NCI-H1092 treated with DMSO at 0.1 percent for 48 hours (cell line): ENCODE results near the gene MRPL36.

Experiments
- DNase-seq: peaks from one replicate; lab custom pipeline; 2025; lab: John Stamatoyannopoulos, UW

MRPL36 gene

GRCh38 chr5:1781726-1782384 lies 17.8 kb downstream of the MRPL36 start:
- DNase-seq: no peak

GRCh38 chr5:1781107-1781506 lies 18.5 kb downstream of the MRPL36 start:
- DNase-seq: no peak

GRCh38 chr5:1780614-1780930 lies 19.1 kb downstream of the MRPL36 start:
- DNase-seq: no peak

GRCh38 chr5:1779782-1780613 lies 19.6 kb downstream of the MRPL36 start:
- no peak for DNase-seq

- DNase-seq: no peak
These were observed 20.5 kb downstream of the MRPL36 start for GRCh38 chr5:1779021-1779680.

- no peak for DNase-seq
These were observed 21.3 kb downstream of the MRPL36 start for GRCh38 chr5:1778138-1779020.

GRCh38 chr5:1777281-1778137 lies 22.1 kb downstream of the MRPL36 start:
- no peak for DNase-seq

- DNase-seq: no peak
These were observed 22.8 kb downstream of the MRPL36 start for GRCh38 chr5:1776831-1777230.

- DNase-seq: no peak
These were observed 27.0 kb downstream of the MRPL36 start for GRCh38 chr5:1772634-1773033.

GRCh38 chr5:1771149-1772065 lies 28.2 kb downstream of the MRPL36 start:
- no peak for DNase-seq

GRCh38 chr5:1770443-1770802 lies 29.2 kb downstream of the MRPL36 start:
- no peak for DNase-seq

- no peak for DNase-seq
These were observed 29.7 kb downstream of the MRPL36 start for GRCh38 chr5:1769752-1770442.

GRCh38 chr5:1769017-1769640 lies 30.5 kb downstream of the MRPL36 start:
- DNase-seq: no peak

- no peak for DNase-seq
These were observed 31.2 kb downstream of the MRPL36 start for GRCh38 chr5:1768283-1769000.

- DNase-seq: no peak
These were observed 31.9 kb downstream of the MRPL36 start for GRCh38 chr5:1767524-1768282.

GRCh38 chr5:1765880-1766235 lies 33.8 kb downstream of the MRPL36 start:
- DNase-seq: no peak

GRCh38 chr5:1765141-1765879 lies 34.3 kb downstream of the MRPL36 start:
- no peak for DNase-seq
